GM12872 (cell line): ENCODE data around the gene WNT7B.

Experiments
- TF ChIP-seq, protein P1 (sequence below): IDR thresholded peaks from 3 replicates; pipeline ENCODE4 v1.5.1; 2011; ENCODE audit warnings: low read depth, mild to moderate bottlenecking, low read length, moderate library complexity; ENCODE audit not compliant: insufficient read depth

Gene WNT7B

GRCh38 chr22:45883811-45884170 lies 93.2 kb downstream of the WNT7B start:
- TF ChIP-seq, protein P1, sequence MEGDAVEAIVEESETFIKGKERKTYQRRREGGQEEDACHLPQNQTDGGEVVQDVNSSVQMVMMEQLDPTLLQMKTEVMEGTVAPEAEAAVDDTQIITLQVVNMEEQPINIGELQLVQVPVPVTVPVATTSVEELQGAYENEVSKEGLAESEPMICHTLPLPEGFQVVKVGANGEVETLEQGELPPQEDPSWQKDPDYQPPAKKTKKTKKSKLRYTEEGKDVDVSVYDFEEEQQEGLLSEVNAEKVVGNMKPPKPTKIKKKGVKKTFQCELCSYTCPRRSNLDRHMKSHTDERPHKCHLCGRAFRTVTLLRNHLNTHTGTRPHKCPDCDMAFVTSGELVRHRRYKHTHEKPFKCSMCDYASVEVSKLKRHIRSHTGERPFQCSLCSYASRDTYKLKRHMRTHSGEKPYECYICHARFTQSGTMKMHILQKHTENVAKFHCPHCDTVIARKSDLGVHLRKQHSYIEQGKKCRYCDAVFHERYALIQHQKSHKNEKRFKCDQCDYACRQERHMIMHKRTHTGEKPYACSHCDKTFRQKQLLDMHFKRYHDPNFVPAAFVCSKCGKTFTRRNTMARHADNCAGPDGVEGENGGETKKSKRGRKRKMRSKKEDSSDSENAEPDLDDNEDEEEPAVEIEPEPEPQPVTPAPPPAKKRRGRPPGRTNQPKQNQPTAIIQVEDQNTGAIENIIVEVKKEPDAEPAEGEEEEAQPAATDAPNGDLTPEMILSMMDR: no peak

GRCh38 chr22:45882881-45883810 lies 93.8 kb downstream of the WNT7B start:
- TF ChIP-seq, protein P1: no peak

GRCh38 chr22:45881524-45881875 lies 95.5 kb downstream of the WNT7B start:
- TF ChIP-seq, protein P1: no peak

DNA sequence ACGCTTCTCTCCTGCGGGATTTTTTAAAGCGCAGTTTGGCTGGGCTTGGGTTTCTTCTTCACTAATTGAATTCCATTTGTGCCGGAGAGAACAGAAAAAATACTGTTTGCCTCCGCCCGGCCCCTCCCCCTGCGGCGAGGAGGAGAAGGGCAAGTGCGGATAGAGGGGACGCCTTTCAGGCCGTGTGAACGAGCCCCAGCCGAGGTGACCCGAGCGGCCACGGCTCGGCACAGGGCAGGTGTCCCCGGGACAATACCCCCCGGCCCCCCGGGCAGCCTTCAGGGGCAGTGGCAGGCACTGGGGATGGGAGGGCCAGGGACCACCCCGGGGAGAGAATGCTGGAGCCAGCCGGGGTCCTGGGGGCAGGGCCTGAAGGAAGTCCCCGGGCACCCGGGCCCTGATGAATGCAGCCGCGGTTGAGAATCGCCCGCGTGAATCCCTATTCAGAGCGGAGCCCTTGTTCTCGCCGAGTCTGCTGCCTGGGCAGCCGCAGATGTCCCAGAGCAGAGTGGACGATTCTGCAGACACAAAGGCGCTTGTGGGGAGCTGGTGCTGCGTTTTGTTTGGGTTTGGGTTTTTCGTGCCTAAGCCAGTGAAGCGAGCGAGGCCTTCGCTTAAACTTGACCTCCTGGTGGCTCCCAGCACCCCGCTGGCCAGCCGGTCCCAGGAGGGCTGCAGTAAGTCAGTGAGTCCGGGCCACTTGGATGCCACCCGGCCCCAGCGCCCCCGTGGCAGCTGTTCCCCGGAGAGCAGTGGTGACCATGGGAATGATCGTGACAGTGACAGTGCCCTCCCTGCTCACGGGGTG lies 96.0 kb downstream of the WNT7B start:
- TF ChIP-seq, protein P1: no peak

- TF ChIP-seq, protein P1: no peak
Measured at GRCh38 chr22:45880091-45880715, 96.8 kb downstream of the WNT7B start.

DNA sequence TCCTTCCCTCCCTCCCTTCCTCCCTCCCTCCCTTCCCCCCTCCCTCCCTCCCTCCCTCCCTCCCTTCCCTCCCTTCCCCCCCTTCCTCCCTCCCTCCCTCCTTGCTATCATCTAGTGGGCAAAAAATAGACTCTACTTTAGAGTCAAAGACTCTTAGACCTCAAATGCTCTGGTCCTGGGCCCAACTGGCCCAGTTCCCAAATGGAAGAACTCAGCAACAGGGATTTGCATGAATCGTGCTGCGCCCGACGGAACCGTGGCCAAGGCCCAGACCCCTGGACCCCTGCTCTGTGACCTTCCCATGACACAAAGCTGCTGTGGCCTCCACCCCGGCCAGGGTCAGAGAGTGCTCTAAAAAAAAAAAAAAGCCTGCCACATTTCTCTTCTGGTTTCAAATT lies 97.4 kb downstream of the WNT7B start:
- TF ChIP-seq, protein P1: no peak
